ENCODE results near the gene PAK2.
"Not testable (repeated sequence)": the region's sequence is repeated elsewhere in the genome, so short reads cannot be mapped to it uniquely, and the experiment has no call there.

Gene PAK2

GRCh38 chr3:196844235-196845219 lies 104.9 kb downstream of the PAK2 start:
- not testable (repeated sequence) for DNase-seq

GRCh38 chr3:196848375-196848774 lies 108.7 kb downstream of the PAK2 start:
- not testable (repeated sequence) for DNase-seq

- no peak for DNase-seq
Measured at GRCh38 chr3:196849180-196849741, 109.6 kb downstream of the PAK2 start.

GRCh38 chr3:196863000-196863399 lies 123.3 kb downstream of the PAK2 start:
- not testable (repeated sequence) for DNase-seq

GRCh38 chr3:196867155-196867506 lies 127.5 kb downstream of the PAK2 start:
- DNase-seq = no peak

- DNase-seq = peak; percentile 82
Measured at GRCh38 chr3:196867507-196868296, 128.0 kb downstream of the PAK2 start, which contains the start of gene SENP5. Gene SENP5, plus strand, starts transcription at chr3:196867920. Its CDS starts 17,262 bp downstream, at chr3:196885182.

- DNase-seq = peak; percentile 3
Measured at GRCh38 chr3:196868297-196868661, 128.6 kb downstream of the PAK2 start.

GRCh38 chr3:196872316-196872715 lies 132.7 kb downstream of the PAK2 start:
- DNase-seq = no peak

GRCh38 chr3:196874511-196875094 lies 134.9 kb downstream of the PAK2 start:
- not testable (repeated sequence) for DNase-seq

- DNase-seq = no peak
Measured at GRCh38 chr3:196875258-196875657, 135.6 kb downstream of the PAK2 start.
